K562 (cell line): ENCODE measurements around the gene ZBTB16. TPM values are rescaled to one million over a fixed set of nuclear protein-coding genes. Genes with fewer than 3 reads are reported as not detected.

ENCODE experiments used
- polyA plus RNA-seq, 8 experiments: library from polyadenylated mRNA; depleted of rRNA in 4 of 8; stranded (reverse) in 5 of 8; unstranded in 3 of 8; fragments of >200 nt; fragmentation: Nextera tagmentation in 2 of 8; fragmentation: Illumina TruSeq in 1 of 8; extraction: Ambion mirVana in 2 of 8; extraction: Trizol in 1 of 8; gene quantifications; 2 replicates each; pipeline versions ENCODE4 v1.2.1 to v1.2.3, GENCODE V29; 2011 to 2014; ENCODE audit warnings: inconsistent platforms in 1 of 8, missing spikeins in 1 of 8
- total RNA-seq, 7 experiments: library from RNA; depleted of rRNA in 6 of 7; stranded (reverse); fragments of >200 nt in 6 of 7; fragmentation: Illumina TruSeq in 2 of 7; extraction: Trizol in 2 of 7; gene quantifications; 2 replicates each; pipeline versions ENCODE4 v1.2.1 to v1.2.3, GENCODE V29; 2011 to 2021; ENCODE audit warnings: low replicate concordance in 1 of 7
- TF ChIP-seq, protein P1 (sequence below), 2 experiments: fragments of 450-650 bp in 1 of 2; sonication (generic) in 1 of 2; formaldehyde crosslinking in 1 of 2; IDR thresholded peaks; 2 replicates each; pipeline versions ENCODE4 v1.7.1 to v1.9.0; 2016 to 2022; ENCODE audit warnings: inconsistent platforms in 1 of 2, mild to moderate bottlenecking in 1 of 2, missing genetic modification reagents in 1 of 2
- TF ChIP-seq, protein P2 (sequence below): fragments of 250-450 bp; sonication (Bioruptor Pico); IDR thresholded peaks from 2 replicates; pipeline ENCODE4 v1.4.0; 2020

The ZBTB16 gene
- total and polyA plus RNA-seq, 9 of the 15 experiments (the other 6 are each of a cell fraction or from before 2014, with no cell fraction given) = 0.06 to 0.40 (median 0.24) TPM; not detected in 4

DNA sequence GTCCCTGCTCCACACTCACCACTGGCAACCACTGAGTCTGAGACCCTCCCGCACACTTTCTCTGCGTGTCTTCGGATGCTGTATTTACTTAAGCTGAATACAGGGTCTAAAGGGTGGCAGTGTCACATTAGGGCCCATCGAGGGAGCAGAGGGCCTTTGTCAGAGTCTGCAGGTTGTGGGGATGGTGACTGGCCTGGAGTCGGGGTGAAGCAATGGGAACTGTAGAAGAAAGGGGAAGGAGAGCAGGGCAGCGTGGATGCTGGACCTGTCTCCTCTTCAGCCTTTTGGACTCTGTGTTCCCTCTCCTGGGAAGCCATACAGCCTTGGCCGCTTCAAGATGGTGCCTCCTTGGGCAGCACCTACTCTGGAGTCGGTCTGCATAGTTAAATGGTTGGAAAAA is 61.1 kb downstream of the ZBTB16 start (continued):
- TF ChIP-seq, protein P1, sequence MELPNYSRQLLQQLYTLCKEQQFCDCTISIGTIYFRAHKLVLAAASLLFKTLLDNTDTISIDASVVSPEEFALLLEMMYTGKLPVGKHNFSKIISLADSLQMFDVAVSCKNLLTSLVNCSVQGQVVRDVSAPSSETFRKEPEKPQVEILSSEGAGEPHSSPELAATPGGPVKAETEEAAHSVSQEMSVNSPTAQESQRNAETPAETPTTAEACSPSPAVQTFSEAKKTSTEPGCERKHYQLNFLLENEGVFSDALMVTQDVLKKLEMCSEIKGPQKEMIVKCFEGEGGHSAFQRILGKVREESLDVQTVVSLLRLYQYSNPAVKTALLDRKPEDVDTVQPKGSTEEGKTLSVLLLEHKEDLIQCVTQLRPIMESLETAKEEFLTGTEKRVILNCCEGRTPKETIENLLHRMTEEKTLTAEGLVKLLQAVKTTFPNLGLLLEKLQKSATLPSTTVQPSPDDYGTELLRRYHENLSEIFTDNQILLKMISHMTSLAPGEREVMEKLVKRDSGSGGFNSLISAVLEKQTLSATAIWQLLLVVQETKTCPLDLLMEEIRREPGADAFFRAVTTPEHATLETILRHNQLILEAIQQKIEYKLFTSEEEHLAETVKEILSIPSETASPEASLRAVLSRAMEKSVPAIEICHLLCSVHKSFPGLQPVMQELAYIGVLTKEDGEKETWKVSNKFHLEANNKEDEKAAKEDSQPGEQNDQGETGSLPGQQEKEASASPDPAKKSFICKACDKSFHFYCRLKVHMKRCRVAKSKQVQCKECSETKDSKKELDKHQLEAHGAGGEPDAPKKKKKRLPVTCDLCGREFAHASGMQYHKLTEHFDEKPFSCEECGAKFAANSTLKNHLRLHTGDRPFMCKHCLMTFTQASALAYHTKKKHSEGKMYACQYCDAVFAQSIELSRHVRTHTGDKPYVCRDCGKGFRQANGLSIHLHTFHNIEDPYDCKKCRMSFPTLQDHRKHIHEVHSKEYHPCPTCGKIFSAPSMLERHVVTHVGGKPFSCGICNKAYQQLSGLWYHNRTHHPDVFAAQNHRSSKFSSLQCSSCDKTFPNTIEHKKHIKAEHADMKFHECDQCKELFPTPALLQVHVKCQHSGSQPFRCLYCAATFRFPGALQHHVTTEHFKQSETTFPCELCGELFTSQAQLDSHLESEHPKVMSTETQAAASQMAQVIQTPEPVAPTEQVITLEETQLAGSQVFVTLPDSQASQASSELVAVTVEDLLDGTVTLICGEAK (IDR thresholded peaks at IDR 0.05) = no peak
- TF ChIP-seq, protein P1 (CRISPR knock-in tag; IDR thresholded peaks at IDR 0.05) = no peak
- TF ChIP-seq, protein P2, sequence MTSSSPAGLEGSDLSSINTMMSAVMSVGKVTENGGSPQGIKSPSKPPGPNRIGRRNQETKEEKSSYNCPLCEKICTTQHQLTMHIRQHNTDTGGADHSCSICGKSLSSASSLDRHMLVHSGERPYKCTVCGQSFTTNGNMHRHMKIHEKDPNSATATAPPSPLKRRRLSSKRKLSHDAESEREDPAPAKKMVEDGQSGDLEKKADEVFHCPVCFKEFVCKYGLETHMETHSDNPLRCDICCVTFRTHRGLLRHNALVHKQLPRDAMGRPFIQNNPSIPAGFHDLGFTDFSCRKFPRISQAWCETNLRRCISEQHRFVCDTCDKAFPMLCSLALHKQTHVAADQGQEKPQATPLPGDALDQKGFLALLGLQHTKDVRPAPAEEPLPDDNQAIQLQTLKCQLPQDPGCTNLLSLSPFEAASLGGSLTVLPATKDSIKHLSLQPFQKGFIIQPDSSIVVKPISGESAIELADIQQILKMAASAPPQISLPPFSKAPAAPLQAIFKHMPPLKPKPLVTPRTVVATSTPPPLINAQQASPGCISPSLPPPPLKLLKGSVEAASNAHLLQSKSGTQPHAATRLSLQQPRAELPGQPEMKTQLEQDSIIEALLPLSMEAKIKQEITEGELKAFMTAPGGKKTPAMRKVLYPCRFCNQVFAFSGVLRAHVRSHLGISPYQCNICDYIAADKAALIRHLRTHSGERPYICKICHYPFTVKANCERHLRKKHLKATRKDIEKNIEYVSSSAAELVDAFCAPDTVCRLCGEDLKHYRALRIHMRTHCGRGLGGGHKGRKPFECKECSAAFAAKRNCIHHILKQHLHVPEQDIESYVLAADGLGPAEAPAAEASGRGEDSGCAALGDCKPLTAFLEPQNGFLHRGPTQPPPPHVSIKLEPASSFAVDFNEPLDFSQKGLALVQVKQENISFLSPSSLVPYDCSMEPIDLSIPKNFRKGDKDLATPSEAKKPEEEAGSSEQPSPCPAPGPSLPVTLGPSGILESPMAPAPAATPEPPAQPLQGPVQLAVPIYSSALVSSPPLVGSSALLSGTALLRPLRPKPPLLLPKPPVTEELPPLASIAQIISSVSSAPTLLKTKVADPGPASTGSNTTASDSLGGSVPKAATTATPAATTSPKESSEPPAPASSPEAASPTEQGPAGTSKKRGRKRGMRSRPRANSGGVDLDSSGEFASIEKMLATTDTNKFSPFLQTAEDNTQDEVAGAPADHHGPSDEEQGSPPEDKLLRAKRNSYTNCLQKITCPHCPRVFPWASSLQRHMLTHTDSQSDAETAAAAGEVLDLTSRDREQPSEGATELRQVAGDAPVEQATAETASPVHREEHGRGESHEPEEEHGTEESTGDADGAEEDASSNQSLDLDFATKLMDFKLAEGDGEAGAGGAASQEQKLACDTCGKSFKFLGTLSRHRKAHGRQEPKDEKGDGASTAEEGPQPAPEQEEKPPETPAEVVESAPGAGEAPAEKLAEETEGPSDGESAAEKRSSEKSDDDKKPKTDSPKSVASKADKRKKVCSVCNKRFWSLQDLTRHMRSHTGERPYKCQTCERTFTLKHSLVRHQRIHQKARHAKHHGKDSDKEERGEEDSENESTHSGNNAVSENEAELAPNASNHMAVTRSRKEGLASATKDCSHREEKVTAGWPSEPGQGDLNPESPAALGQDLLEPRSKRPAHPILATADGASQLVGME = no peak
